KOPT-K1 (cell line): ENCODE measurements around the gene RILPL2.

Source experiments
- H3K27ac ChIP-seq: fragments of 200-600 bp; sonication (generic); 2 replicates; pipeline ENCODE4 v1.5.1; 2016; ENCODE audit warnings: antibody characterized with exemption, mild to moderate bottlenecking, low read depth, low read length; ENCODE audit not compliant: poor library complexity, severe bottlenecking
- H3K36me3 ChIP-seq: fragments of 200-600 bp; sonication (generic); 2 replicates; pipeline ENCODE4 v1.5.1; 2017; ENCODE audit warnings: antibody characterized with exemption, mild to moderate bottlenecking, low read length, moderate library complexity; ENCODE audit not compliant: insufficient read depth
- H3K9me3 ChIP-seq: fragments of 200-600 bp; sonication (generic); 2 replicates; pipeline ENCODE4 v1.5.1; 2017; ENCODE audit warnings: antibody characterized with exemption, low read length, mild to moderate bottlenecking; ENCODE audit not compliant: insufficient read depth, poor library complexity, severe bottlenecking

RILPL2 gene

GRCh38 chr12:123398550-123399254 is 37.8 kb downstream of the RILPL2 start:
- H3K9me3 ChIP-seq = no peaks in the 10 kb centered on the region
- no peak overlapping the region for H3K27ac ChIP-seq
- H3K36me3 ChIP-seq = peaks cover 94% of the 10 kb centered on the region

- peaks cover 94% of the 10 kb centered on the region for H3K36me3 ChIP-seq
- no peak overlapping the region for H3K27ac ChIP-seq
- H3K9me3 ChIP-seq = no peaks in the 10 kb centered on the region
These were observed 38.3 kb downstream of the RILPL2 start for GRCh38 chr12:123398177-123398549.

- no peak overlapping the region for H3K27ac ChIP-seq
- peaks cover 94% of the 10 kb centered on the region for H3K36me3 ChIP-seq
- H3K9me3 ChIP-seq = no peaks in the 10 kb centered on the region
These were observed 39.1 kb downstream of the RILPL2 start for GRCh38 chr12:123397400-123397799.

- Histone ChIP-seq H3K36me3 (peaks cover 94% of the 10 kb centered on the region), H3K27ac (no peak overlapping the region), H3K9me3 (no peaks in the 10 kb centered on the region)
These were observed 39.5 kb downstream of the RILPL2 start for GRCh38 chr12:123396954-123397353.

GRCh38 chr12:123396543-123396942 is 39.9 kb downstream of the RILPL2 start:
- H3K27ac ChIP-seq = no peak overlapping the region
- H3K36me3 ChIP-seq = peaks cover 94% of the 10 kb centered on the region

GRCh38 chr12:123395236-123395635 is 41.2 kb downstream of the RILPL2 start:
- peaks cover 96% of the 10 kb centered on the region for H3K36me3 ChIP-seq
- H3K9me3 ChIP-seq = no peaks in the 10 kb centered on the region
- H3K27ac ChIP-seq = no peak overlapping the region

More at GRCh38 chr12:123396543-123396942, 39.9 kb downstream of the RILPL2 start:
- no peaks in the 10 kb centered on the region for H3K9me3 ChIP-seq

GRCh38 chr12:123393747-123394146 is 42.7 kb downstream of the RILPL2 start:
- Histone ChIP-seq H3K27ac (no peak overlapping the region), H3K9me3 (no peaks in the 10 kb centered on the region), H3K36me3 (peaks cover 88% of the 10 kb centered on the region)

- Histone ChIP-seq H3K27ac (no peak overlapping the region), H3K9me3 (no peaks in the 10 kb centered on the region), H3K36me3 (peaks cover 68% of the 10 kb centered on the region)
These were observed 44.7 kb downstream of the RILPL2 start for GRCh38 chr12:123391546-123392343.

GRCh38 chr12:123390498-123391426 is 45.7 kb downstream of the RILPL2 start:
- H3K36me3 ChIP-seq = peaks cover 59% of the 10 kb centered on the region
- H3K9me3 ChIP-seq = no peaks in the 10 kb centered on the region
- H3K27ac ChIP-seq = no peak overlapping the region

- Histone ChIP-seq H3K27ac (peak overlapping the region; percentile 54), H3K36me3 (peaks cover 48% of the 10 kb centered on the region), H3K9me3 (no peaks in the 10 kb centered on the region)
These were observed 46.7 kb downstream of the RILPL2 start for GRCh38 chr12:123389560-123390351.

- no peaks in the 10 kb centered on the region for H3K9me3 ChIP-seq
- peak overlapping the region; percentile 54 for H3K27ac ChIP-seq
- H3K36me3 ChIP-seq = peaks cover 41% of the 10 kb centered on the region
These were observed 47.4 kb downstream of the RILPL2 start for GRCh38 chr12:123388951-123389559.

- H3K36me3 ChIP-seq = peaks cover 35% of the 10 kb centered on the region
- no peaks in the 10 kb centered on the region for H3K9me3 ChIP-seq
- peak overlapping the region; percentile 82 for H3K27ac ChIP-seq
These were observed 48.1 kb downstream of the RILPL2 start for GRCh38 chr12:123388177-123388950.

- peak overlapping the region; percentile 82 for H3K27ac ChIP-seq
- no peaks in the 10 kb centered on the region for H3K9me3 ChIP-seq
- H3K36me3 ChIP-seq = peaks cover 28% of the 10 kb centered on the region
These were observed 48.8 kb downstream of the RILPL2 start for GRCh38 chr12:123387508-123388176.
